Stimulated activated CD4-positive, alpha-beta T cell treated with anti-CD3 and anti-CD28 coated beads, Interleukin-1b, Interleukin-23, amount 100 ng/mL, for 48 hours (primary cell): Measurements from ENCODE around the gene ACOT11.

Experiments
- DNase-seq: peaks from one replicate; pipeline ENCODE4 v3.0.0-alpha.2; 2020

The ACOT11 gene

DNA sequence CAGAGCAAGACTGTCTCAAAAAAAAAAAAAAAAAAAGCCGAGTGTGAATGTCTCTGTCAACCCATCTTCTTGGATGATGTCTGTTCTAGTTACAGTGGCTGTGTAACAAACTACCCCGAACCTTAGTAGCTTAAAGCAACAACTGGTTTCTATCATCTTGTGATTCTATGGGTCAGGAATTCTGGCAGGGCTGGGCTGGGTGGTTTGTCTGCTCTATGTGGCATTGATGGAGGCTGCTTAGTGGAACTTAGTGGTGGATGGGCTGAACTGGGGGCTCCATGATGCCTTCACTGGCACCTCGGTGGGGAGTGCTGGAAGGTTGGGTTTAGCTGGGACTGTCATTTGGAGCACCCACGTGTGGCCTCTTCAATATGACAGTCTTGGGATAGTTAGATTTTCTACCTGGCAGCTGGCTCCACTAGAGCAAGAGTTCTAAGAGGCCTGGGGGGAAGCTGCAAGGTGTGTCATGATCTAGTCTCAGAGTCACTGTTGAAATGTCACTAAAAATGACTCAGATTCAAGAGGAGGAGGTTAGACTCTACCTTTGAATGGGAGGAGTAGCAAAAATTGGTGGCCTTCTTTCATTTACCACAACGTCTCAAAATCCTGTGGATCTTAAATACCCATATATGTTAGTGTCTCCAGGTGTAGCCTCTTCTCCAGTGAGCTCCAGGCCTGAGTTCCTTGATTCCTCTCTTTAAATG lies 18.6 kb downstream of the ACOT11 start:
- DNase-seq: no peak

DNA sequence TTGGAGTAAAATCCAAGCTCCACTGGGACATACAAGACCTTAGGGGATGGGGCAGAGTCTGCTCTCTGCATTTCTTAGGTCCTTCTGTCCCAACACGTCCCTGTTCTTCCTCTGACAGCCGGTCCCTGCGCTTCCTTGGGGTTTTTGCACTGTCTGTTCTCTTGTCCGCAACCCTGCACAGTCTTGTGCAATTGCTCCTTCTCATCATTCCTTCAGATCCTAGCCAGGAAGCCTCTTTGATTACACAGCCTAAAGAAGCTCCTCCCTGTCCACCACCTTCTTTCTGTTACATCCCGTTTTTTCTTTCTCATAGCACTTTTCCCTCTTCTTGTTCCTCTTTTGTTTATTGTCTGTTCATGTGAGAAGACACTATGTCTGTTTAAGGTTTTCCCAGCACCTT lies 19.9 kb downstream of the ACOT11 start:
- no peak for DNase-seq

DNA sequence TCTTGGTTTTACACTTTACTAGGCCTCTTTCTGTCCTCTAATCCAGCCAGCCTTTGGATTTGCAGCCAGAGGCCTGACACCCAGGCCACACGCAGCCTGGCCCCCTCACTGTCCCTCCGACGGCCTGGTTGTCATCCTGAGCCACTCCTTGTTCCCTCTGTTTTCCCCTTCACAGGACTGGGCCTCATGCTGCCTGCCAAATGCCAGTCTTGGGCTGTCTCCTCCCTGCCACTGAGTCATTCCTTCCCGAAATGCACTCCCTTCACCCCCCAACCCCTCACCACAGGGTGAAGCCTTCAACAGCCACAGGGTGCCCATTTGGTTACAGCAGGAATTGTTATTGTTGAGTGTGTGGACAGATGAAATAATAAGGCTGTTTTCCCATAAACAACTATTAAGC lies 21.3 kb downstream of the ACOT11 start:
- DNase-seq: no peak

DNA sequence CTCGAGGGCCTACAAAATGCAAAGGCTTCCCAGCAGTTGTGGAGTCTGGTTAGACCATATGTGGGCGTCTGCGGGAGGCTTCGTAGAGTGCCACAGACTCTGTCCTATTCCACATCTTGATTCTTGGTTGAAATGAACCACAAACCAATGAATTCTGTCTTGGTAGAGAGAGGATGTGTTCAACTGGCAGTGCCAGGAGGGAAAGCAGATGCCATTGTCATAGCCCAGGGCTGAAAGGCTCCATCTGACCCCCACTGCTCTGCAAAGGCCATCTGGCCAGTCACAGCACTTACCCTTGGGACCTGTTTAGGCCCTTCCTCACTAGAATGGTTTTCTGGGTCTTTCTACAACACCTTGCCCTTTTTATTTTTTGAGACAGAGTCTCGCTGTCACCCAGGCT lies 22.1 kb downstream of the ACOT11 start:
- no peak for DNase-seq

DNA sequence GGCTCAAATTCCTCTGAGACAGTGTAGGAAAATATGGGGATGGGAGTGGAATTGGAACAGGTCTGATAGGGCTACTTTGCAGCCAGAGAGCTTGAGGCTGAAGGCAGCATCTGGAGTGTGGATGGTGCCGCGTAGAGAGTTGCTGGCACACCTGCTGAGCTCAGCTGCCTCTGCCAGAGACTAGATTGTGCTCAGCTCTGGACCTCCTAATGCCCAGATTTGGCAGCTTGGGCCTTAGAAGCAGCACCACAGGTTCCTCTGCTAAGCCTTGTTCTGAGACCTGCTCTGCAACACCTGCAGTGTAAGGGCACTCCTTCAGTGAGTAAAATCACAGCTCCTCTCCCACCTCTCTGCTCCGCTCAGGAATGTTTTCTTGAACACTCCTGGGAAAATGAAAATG lies 23.3 kb downstream of the ACOT11 start:
- DNase-seq: no peak

DNA sequence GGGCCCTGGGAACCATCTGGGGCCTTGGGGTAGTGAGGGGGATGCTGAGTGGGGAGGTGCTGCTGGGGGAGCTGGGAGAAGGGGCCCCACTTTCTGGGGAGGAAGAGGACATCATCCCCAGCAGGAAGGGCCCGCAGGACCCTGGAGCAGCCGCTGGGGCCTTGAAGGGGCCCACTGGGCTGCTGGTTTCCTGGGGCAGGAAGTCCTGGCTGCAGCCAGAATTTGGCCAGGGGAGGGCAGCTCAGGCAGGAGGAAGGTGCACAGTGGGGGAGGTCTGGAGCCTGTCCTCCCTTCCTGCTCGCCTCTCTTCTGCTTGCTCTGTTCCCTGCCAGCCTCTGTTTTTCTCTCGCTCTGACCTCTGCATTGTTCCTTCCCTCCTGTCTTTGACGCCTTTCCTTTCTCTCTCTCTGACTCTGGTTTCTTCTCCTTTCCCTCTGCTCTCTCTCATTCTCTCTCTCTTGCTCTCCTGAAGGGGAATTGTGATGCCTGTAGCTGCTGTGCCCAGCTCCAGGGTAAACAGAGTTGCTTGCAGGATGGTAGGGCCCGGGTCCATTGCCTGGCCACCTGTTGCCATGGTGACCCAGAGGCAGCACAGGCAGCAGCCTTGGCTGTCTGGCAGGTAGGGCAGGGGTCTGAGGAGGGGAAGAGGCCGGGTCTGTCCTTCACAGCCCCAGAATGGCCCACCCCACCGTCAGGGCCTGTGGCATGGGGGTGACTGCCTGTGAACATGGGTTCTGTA lies 23.9 kb downstream of the ACOT11 start:
- DNase-seq: no peak

DNA sequence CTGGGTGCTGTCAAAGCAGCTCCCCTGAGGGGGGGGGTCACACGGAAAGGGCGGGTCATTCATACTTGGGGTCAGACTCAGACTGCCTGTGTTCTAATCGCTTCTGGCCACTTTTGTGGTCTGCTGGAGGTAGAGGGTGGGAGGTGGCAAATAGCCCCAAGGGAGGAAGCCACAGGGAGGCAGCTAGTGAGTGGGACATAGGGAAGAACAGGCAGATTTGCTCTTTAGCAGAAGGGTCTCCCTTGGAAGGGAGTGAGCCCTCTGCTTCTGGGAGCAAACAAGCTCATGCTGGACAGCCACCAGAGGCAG lies 24.5 kb downstream of the ACOT11 start:
- no peak for DNase-seq

DNA sequence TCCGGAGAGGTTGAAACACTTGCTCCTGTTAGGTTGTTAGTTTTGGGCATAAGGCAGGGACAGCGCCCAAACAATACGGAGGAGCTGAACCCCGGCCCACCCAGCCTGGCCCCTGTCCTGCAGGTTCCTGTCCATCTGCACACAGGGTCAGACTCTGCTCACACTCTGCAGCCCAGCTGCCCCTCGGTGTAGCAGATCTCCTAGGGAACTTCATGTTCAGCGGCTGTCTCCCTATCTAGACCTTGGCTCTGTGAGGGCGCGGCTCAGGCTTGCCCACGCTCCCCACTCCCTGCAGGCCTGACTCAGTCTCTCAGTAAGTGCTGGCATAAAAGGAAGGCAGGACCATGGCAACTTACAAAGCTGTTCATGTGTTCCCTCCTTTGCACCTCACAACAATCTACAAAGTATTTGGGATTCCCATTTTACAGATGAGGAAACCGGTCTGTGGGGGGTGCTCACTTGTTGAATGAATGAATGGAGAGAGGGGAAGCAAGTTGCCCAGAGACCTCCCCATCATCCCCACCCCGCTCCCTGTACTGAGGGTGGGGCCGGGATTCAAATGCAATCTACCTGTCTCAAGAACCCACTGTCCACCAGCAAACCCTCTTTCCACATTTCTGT lies 26.2 kb downstream of the ACOT11 start:
- DNase-seq: no peak

DNA sequence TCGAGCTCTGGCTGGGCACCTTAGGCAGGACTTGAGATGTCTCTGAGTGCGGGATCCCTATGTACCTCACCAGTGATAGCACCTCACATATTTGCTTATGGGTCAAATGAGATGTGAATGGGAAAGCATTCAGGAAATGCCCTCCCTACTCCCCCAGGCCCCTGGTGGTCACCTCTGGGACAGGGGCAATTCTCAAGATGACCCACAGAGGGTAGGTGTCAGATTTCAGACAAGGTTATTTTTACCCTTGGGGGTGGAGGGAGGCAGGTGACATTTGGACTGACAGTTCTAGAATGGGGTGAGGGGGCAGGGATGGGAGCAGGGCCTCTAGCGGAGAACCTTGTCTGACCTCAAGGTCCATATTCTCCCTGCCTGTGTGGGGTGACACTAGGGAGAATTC lies 27.1 kb downstream of the ACOT11 start:
- no peak for DNase-seq

DNA sequence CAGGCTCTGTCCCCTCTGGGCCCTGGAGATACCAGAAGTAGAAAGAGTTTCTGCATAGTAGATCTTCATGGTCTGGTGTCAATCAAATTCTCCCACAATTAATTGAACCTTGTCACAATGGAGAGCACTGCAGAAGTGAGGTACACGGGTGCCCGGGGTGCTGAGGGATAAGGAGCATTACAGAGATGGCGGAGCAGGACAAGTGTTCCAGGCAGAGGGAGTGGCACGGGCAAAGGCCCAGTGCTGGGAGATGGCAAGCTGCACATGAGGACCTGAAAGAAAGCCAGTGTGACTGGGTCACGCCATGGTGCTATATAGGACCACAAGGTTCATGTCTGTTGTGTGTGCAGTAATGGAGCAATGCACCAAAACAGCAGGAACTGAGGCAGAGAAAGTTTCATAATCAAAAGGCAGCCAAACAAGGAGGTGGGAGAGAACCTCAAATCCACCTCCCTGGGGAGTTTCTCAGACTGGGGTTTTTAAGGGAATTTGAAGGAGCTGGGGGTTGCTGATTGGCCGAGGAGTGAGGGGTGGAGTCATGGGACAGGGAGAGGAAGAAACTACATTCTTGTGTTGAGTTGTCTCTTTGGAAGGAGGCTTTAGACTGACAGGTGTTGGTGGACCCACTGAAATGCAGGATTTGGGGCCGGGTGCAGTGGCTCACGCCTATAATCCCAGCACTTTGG lies 27.7 kb downstream of the ACOT11 start:
- no peak for DNase-seq

DNA sequence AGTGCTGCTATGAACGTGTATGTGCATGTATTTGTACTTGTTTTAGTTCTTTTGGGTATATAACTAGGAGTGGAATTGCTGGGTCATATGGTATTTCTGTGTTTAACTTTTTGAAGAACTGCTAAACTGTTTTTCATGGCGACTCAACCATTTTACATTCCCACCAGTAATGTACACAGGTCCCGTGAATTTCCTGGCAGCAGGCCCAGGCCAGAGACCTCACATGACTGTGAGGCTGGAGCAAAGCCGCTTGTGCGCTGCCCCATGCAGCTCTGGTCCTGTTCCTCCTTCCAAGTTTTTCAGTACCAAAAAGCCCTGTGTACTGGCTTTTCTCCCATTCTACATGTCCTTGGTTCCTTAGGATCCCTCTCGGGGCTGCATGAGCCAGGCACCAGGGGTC lies 29.6 kb downstream of the ACOT11 start:
- no peak for DNase-seq

DNA sequence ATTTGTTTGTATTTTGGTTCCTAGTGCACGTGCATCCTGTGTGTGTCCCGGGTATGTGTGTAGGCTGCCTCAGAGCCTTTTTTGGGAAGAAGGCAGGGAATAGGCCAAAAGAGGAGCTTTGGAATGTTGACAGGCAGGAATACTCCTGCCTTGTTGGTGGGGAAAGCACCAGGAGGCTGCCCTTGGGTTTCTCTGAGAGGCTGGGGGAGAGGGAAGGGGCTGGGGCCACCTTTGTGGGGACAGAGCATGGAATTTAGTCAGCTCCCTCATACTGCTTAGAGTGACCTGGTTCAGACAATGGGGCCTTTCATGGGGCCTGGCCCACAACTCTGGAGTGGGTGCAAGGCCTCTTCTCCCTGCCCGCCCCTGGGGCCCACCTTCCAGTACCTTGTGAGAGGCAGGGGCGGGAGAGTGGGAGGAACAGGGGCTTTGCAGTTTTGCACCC lies 31.3 kb downstream of the ACOT11 start:
- no peak for DNase-seq

DNA sequence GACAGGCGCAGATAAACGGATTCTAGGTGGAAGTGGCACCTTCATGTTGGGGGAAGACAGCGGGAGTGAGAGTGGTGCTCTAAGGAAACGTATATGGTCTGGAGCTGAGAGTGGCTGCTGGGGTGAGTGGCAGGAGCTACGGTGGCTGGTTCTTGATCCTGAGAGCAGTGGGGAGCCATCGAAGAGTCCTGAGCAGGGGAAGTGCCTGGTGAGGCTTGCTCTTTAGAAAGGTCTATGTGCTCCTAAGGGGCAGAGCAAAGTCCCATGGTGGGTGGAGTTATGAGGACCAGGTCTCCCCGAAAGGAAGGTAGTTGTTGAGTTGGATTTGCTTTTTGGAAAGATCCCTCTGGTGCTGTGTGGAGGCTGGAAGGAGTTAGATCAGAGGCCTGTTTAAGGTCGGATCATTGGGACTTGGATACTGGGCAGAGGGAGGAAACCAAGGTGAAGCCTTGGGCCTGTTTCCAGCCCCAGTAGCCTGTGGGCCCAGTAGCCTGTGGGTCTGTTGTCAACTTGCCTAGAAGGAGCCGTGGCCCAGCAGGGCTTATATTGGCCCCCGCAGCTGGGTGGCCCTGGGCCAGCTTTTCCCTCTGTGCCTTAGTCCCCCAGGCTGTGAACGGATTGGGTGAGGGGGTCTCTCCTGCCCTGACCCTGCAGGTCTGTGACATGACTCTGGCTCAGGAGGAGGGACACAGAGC lies 33.0 kb downstream of the ACOT11 start:
- DNase-seq: no peak

DNA sequence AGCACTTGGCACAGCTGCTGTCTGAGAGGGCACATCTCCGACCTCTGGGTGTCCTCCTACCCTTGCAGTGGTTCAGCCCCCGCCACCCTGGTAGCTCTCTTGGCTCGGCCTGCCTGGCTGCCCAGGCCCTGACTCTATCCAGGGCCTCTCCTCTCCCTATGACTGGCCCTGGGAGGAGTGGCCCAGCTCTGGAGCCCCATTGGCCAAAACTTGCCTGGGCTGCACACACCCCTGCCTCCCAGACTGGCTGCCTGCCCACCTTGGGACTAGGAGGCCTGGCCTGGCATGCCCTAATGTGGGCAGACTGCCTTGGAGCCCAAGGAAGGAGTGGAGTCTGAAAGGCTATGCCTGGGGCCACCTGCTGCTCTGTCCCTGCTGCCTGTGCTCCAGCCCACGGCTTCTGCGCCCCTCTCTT lies 33.6 kb downstream of the ACOT11 start:
- DNase-seq: no peak

DNA sequence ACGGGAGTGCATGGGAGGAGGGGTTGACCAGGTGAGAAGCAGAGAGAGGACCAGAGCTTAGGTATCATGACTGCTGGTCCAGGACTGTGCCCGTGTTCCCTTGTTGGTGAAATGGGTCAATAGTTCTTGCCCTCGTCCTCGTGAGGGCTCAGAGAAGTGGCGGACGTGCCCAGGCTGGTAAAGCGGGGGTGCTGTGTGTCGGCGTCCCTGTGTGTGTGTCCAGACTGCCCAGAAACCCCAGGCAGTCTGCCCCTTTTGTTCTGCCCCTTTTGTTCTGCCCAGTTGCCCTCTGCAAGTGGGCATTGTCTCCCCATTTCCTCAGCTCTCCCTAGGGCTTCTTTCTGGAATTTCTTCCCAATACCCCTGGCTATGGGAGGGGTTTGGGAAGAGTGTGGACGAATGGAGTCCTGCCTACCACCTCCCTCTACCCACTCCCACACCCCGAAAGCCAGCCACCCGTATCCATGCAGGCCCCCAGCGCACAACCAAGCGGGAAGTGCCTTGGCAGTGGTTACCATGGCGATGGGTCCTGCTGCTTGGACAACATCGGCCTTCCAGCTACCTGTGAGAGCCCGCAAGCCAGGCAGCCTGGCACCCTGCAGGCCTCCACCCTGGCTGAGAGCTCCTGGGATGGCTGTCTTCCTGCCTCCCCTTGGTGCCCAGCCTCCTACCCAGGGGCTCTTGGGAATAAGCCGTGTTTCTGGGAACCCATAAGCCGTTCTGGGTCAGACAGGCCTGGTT lies 34.7 kb downstream of the ACOT11 start:
- DNase-seq: no peak

DNA sequence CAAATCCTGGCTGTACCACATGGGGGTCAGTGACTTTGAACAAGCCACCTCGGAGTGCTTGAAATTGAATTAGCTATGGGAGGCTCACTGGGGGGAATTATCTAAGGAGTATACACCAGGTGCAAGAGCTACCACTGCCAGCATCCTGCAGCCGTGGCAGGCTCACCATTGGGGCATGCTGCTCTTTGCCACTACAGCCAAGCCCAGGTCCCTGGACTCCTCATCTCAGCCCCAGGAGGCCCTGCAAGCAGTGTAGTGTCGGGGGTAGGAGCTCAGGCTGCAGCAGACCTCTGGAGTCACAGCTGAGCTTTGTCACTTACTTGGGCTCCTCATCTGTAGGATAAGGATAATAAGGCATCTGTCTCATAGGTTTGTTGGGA lies 35.3 kb downstream of the ACOT11 start:
- DNase-seq: no peak

DNA sequence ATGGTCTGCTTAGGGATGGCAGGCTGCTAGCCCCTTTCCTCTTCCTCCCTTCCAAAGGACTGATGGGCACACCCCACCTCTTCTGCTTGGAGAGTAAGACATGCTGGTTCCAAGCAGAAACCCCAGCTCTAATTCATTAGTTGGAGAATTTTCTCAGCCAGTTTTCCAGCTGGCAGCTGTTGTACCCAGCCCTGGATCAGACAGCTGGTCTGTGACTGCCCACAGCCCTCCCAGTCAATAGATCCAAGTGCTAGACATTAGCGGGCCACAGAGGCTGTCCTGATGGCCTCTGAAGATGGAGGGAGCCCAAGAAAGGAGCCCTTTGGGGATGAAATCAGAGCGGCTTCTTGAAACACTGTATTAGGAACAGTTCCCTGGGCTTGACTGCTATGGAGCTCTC lies 35.8 kb downstream of the ACOT11 start:
- no peak for DNase-seq

DNA sequence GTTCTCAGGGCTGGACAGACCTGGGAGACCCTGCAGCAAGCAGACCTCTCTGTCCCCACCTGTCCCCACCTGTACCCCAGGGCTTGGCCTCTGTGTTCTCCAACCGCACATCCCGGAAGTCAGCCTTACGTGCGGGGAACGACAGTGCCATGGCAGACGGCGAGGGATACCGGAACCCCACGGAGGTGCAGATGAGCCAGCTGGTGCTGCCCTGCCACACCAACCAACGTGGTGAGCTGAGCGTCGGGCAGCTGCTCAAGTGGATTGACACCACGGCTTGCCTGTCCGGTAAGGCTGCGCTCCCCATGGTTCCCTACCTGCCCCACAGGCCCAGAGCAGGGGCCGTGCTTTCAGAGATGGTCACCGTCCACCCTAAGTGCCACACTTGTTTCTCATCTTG lies 36.5 kb downstream of the ACOT11 start:
- no peak for DNase-seq

DNA sequence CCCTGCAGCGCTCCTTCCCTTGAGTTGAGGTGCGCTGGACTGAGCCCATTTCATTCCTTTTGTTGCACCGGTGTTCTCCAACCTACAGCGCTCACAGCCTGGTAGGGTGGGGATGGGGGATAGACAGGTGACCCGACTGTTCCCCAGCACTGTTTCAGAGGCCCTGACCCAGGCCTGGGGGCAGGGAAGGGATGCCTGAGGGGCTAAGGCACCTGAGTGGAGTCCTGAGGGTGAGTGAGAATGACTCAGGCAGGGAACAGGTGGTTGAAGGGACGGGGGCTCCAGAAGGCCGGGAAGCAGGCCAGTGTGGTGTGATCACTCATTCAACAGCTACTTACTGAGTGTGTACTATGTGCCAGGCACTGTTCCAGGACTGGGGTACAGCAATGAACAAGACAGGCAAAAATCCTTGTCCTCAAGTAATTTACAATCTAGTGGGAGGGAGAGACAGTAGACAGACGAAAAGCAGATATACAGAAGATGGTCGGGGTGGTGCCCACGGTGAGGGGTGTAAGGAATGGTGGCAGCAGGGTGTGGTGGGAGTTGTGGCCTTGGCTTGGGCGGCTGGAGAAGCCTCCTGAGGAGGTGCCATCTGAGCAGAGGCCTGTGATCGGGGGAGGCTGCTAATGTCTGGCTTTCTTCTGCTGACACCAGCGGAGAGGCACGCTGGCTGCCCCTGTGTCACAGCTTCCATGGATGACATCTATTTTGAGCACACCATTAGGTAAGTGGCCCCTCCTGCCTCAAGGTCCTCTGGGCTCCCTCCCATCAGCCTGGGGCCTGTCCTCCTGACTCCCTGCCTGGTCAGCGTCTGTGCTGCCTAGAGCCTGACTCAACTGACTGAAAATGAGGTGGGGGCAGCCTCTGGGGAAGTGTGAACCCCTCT lies 37.4 kb downstream of the ACOT11 start:
- DNase-seq: no peak

DNA sequence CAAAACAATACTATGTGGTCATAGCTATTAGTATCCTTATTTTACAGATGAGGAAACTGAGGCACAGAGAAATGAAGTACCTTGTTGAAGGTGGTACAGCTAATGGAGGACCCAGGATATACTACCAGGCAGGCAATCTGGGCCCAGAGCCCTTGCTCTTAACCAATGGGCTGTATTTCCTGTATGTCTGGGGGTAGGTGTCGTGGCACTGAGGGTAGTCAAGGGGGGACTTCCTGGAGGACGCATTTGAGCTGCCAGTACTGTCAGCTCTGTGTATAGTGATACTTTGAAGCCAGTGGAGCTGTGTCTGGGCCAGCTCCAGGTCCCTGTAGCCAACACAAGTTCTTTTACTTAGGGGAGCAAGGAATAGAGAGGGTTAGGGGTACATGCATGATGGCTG lies 40.3 kb downstream of the ACOT11 start:
- DNase-seq: no peak

DNA sequence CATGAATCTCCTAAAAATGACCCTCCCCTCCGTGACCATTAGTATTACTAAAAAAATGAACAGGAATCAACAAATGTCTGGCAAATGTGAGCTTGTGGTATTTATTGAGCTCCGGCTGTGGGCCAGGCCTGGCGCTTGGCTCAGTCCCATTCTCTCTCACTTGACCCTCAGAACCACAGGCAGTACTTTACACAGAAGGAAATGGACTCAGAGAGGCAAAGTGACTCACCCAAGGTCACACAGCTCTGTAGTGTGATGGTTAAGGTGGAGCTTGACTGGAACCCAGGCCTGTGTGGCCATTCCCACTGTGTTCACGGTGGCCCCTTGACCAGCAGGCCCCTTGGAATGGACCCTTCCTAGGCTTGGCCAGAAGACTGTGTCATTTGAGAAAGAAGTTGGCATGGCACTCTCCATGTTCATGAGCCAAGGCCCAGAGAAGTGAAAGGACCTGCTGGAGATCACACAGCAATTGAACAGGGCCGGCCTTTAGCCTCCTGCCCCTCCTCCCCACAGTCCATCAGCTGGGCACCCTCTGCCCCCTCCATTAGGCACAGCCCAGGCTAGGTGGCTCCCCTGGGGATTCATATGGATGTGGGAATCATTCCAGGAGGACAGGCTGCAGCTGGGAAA lies 43.2 kb downstream of the ACOT11 start:
- no peak for DNase-seq
